AG20443 (cell line): ENCODE measurements around the gene ABCA13.

ENCODE experiments used
- DNase-seq: peaks from one replicate; pipeline ENCODE4 v3.0.0; 2012; ENCODE audit warnings: low spot score, mixed read lengths

Gene ABCA13

DNA sequence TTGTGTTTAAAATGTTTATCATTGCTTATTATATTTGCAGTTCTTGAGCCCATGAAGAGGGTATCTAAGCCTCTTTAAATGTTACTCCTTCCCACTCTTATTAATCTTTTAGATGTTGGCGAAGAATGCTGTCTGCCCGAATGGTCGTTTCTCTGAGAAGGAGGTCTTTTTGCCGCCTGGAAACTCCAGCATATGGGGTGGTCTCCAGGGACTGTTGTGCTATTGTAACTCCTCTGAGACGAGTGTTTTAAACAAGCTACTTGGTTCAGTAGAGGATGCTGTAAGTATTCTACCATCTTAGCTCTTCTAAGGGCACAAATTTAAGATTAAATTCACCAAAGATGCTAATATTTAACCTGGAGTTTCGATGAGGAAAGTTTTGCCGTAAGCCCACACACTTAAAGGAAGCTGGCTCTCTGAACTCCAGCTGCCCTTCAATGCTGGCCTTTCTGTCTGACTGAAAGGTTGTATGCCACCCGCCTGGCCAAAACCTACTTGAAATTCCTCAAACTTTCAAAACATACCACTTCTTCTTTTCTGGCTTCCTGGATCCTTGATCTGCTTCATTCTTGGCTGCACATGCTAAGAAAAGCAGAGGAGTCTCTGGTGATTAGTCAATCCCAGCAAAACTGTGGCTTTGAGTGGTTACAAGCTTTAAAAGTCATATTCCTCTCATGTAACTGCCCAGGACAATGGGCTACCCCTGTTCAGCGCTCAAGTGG, 74.7 kb downstream of the ABCA13 start:
- peak; percentile 18 for DNase-seq

DNA sequence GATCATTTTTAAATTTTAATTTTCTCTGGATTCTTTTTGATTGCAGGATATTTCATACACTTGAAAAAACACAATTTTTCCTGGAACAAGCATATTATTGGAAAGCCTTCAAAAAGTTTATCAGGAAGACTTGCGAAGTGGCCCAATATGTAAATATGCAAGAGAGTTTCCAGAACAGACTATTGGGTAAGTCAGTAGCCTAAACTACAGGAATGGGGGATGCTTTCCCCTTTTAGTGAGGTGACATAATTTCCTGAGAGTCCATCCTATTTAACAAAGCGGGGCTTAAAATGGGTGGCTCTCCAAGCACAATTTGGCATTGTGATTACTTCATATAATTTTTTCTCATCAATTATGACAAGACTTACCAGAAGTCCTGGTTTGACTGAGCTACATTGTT, 77.9 kb downstream of the ABCA13 start:
- no peak for DNase-seq

GRCh38 chr7:48250441-48250951, 79.2 kb downstream of the ABCA13 start:
- no peak for DNase-seq

GRCh38 chr7:48251766-48252165, 80.5 kb downstream of the ABCA13 start:
- no peak for DNase-seq

DNA sequence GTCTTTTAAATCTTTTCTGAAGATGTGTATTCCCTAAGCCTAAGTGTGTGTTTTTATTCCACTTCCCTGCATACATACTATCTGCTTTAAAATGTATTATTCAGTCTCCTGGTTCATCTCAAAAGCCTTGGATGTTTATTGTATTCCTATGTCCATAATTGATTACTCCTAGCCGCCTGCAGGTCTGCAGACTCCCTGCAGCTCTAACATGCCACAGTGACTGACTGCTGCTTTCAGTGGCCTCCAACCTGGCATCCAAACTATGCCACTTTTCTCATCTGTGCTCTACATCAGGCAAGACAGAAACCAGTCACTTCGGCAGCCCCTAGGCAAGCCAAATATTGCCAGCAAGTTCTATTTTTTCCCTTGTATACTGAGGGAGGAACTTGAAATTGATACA, 81.7 kb downstream of the ABCA13 start:
- no peak for DNase-seq

DNA sequence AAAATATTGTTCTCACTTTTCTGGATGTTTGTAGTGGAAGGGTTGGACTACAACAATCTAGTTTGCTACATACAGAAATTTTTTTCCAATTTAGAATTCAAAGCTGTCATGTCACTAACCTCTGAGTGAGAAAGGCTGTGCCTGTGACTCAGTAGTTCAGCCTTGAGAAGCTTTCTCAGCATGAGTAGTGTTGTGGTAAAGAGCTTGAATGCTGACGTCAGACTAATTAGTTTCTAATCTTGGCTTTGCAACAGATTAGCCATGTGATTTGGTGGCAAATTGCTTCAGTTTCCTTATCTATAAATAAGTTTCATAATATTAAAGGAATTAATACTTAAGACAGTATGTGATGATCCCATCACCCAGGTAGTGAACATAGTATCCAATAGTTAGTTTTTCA, 83.8 kb downstream of the ABCA13 start:
- peak; percentile 50 for DNase-seq

DNA sequence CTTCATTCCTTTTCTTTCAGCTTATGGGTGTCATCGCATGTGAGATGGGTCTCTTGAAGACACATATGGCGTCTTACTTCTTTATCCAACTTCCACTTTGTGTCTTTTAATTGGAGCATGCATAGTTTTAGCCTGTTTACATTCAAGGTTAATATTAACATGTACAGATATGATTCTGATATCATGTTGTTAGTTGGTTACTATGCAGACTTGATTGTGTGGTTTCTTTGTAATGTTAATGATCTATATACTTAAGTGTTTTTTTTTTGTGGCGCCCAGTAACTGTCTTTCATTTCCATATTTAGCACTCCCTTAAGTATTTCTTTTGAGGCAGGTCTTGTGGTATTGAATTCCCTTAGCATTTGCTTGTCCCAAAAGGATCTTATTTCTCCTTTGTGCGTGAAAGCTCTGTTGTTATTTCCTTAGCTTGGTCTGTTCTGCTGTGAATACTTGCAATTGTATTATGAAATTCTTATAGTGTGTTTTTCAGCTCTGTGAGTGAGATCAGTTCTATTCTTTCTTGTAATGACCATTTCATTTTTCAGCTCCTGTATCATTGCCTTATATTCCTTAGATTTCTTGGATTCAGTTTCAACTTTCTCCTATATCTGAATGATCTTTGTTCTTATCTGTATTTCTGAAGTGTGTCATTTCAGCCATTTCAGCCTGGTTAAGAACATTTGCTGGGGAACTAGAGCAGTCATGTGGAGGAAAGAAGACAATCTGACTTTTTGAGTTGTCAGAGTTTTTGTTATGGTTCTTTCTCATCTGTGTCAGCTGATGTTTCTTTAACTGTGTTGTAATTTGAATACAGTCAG, 88.4 kb downstream of the ABCA13 start:
- DNase-seq: no peak

DNA sequence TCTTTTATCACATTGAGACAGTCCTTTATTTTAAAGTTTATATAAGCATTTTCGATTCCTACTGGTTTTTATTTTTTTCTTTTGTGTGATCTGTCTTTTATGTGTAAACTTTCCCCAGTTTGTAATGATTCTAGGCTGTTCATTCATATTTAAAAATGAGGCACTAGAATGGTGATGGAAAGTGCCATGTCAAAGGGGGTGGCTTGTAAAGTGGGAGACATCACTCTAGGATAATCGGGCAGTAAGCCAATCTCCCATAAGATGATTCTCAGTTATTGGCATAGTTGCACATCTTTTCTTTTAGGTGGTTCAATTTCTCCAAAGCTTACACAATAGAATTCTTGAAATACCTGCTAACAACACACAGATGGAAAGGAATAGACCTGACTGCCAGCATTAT, 90.4 kb downstream of the ABCA13 start:
- DNase-seq: no peak

DNA sequence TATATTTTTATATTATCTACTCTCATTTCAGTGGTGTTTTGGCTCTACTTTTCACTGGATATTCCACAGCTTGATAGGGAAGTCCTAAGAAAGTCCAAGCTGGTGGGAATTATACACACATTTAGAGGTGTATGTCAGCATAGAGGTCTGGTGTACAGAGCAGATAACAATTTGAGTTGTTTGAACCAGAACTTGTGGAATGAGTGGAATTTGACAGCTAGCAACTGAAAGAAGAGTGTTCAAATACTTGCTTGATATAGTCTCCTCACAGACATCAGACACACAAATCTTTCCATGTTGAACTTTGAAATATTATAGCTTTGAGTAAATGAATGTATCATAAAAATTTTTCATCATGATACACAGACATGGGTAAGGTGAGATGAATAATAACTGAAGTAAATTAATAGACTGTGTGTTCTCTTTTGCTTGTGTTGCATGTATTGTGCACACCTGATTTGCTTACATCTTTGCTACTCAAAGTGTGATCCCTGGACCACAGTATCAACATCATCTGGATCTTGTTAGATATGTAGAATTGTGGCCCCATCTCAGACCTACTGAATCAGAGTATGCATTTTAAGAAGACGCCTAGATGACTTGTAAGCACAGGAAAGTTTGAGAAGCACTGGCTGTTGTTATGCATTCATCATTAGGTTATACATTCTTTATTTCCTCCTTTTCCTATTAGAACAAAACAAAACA, 91.5 kb downstream of the ABCA13 start:
- no peak for DNase-seq

- no peak for DNase-seq
These were observed 92.0 kb downstream of the ABCA13 start for GRCh38 chr7:48263311-48263650.

GRCh38 chr7:48269066-48269465, 97.8 kb downstream of the ABCA13 start:
- DNase-seq: no peak

- DNase-seq: peak; percentile 52
These were observed 103.4 kb downstream of the ABCA13 start for GRCh38 chr7:48274662-48275061.

GRCh38 chr7:48279420-48279819, 108.2 kb downstream of the ABCA13 start:
- DNase-seq: no peak

DNA sequence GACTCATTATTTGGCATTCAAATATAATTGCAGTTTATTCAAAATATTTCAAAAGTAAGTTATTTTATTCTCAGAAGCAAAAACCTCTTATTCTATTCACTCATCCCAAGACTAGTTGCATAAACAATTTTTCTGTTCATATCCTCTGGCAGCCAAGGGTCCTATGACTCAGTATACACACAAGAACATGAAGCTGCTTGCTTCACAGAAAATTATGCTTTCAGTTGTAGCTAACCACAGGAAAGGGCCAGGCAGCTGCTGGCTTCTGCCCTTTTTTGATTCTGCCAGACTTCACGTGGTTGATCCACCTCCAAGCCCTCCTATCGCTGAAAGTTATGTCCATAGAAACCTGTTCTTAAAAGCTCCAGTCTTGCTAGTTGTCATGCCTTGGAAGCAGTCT, 108.8 kb downstream of the ABCA13 start:
- DNase-seq: peak; percentile 80

DNA sequence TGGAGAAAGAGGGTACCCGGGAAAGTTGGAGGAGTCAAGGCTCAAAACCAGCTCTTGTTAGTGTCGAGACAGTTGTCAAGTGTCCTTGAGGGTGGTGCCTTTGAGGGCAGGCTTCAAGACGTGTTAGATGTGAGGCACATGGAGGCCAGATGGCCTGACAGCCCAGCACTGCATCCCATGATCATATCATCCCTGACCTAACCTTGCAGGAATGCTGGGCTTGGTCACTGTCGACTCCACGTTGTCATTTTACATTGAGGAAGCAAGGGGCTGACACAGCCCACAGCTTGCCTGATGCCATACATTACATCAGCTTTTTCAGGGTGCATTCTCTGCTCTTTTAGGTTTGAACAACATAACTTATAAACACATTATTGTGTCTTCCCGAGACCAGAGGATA, 114.1 kb downstream of the ABCA13 start:
- DNase-seq: peak; percentile 81

- DNase-seq: no peak
These were observed 115.6 kb downstream of the ABCA13 start for GRCh38 chr7:48286836-48287235.

- DNase-seq: no peak
These were observed 118.4 kb downstream of the ABCA13 start for GRCh38 chr7:48289656-48290055.

DNA sequence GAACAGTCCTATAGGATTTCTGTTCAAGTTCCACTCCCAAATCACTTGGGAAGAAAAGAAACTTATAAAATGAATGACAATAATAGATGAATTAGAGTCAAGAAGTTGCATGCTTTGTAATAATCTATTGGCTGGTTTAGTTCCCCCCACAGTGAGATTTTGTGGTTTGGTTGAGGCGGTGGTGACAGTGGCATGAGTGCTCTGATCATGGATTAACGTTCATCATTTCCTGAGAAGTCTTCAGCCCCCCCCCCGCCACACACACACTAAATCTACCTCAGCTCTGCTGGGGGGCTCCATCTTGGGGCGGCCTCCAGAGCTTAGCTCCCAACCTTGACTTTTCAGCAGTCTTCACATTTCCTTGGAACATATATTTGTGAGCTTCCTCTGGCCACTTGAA, 121.7 kb downstream of the ABCA13 start:
- no peak for DNase-seq

GRCh38 chr7:48295296-48295971, 124.2 kb downstream of the ABCA13 start:
- peak; percentile 22 for DNase-seq

GRCh38 chr7:48296966-48297365, 125.7 kb downstream of the ABCA13 start:
- no peak for DNase-seq

- peak; percentile 64 for DNase-seq
These were observed 127.5 kb downstream of the ABCA13 start for GRCh38 chr7:48298779-48299178.

- peak; percentile 83 for DNase-seq
These were observed 128.4 kb downstream of the ABCA13 start for GRCh38 chr7:48299580-48300169.
